Cardiac muscle cell (in vitro differentiated cells and primary cell): ENCODE measurements around the gene MACROD2. TPM values are rescaled to one million over a fixed set of nuclear protein-coding genes. Genes with fewer than 3 reads are reported as not detected.

ENCODE experiments used
- DNase-seq, 2 donors: peaks; one replicate each; pipeline versions ENCODE4 v3.0.0 to v3.0.0-alpha.2; 2010 to 2017; ENCODE audit warnings: low read depth in 1 of 2, low spot score in 1 of 2
- H3K27ac ChIP-seq: fragments of 200-600 bp; sonication (generic); 2 replicates; pipeline ENCODE4 v1.5.1; 2016
- H3K27me3 ChIP-seq: fragments of 200-600 bp; sonication (generic); 2 replicates; pipeline ENCODE4 v1.6.0; 2016; ENCODE audit warnings: control low read depth
- H3K36me3 ChIP-seq: fragments of 200-600 bp; sonication (generic); 2 replicates; pipeline ENCODE4 v1.5.1; 2016; ENCODE audit warnings: control low read depth
- H3K4me1 ChIP-seq: fragments of 200-600 bp; sonication (generic); 2 replicates; pipeline ENCODE4 v1.8.1; 2017; ENCODE audit warnings: low read depth, mild to moderate bottlenecking, mixed run types
- H3K4me3 ChIP-seq: fragments of 200-600 bp; sonication (generic); 2 replicates; pipeline ENCODE4 v1.5.1; 2016; ENCODE audit warnings: mild to moderate bottlenecking
- H3K9me3 ChIP-seq: fragments of 200-600 bp; sonication (generic); 2 replicates; pipeline ENCODE4 v1.5.1; 2017; ENCODE audit warnings: low read depth, mild to moderate bottlenecking, control low read depth
- polyA plus RNA-seq: library from polyadenylated mRNA; unstranded; fragments of >200 nt; fragmentation: Nextera tagmentation; extraction: Ambion mirVana; gene quantifications from 2 replicates; pipeline ENCODE4 v1.2.1, GENCODE V29; 2016
- total RNA-seq: library from RNA; depleted of rRNA; stranded (reverse); fragments of >200 nt; gene quantifications from 2 replicates; pipeline ENCODE4 v1.2.3, GENCODE V29; 2016
- TF ChIP-seq, protein P1 (sequence below): IDR thresholded peaks from 2 replicates; pipeline ENCODE4 v1.5.1; 2012; ENCODE audit warnings: low read depth, mild to moderate bottlenecking, low read length

Gene MACROD2
- total and polyA plus RNA-seq, 2 experiments from 2014 or later, result 9.3 to 14.4 TPM

DNA sequence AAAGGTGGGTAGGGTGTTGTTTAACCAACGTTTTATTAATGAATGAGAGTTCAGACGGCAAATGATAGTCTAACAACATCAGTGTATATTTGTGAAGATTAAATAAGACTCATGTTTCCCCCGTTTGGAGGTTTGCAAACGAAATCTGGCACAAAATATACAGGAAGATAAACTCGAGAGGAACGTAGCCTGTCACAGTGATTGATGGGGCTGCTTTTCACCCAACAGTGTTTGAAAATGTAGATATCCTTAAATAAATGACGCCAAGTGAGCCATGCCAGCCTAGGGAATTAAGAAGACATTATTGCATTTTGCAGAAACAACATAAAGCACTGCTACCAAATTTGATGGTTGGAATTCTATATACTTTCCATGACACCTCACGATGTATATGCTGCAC lies 1038.6 kb downstream of the MACROD2 start:
- Histone ChIP-seq H3K9me3 (no peaks in the 10 kb centered on the region), H3K27me3 (no peaks in the 10 kb centered on the region), H3K4me3 (no peak overlapping the region), H3K4me1 (peaks cover 3% of the 10 kb centered on the region), H3K36me3 (no peaks in the 10 kb centered on the region), H3K27ac (no peak overlapping the region)
- TF ChIP-seq, protein P1, sequence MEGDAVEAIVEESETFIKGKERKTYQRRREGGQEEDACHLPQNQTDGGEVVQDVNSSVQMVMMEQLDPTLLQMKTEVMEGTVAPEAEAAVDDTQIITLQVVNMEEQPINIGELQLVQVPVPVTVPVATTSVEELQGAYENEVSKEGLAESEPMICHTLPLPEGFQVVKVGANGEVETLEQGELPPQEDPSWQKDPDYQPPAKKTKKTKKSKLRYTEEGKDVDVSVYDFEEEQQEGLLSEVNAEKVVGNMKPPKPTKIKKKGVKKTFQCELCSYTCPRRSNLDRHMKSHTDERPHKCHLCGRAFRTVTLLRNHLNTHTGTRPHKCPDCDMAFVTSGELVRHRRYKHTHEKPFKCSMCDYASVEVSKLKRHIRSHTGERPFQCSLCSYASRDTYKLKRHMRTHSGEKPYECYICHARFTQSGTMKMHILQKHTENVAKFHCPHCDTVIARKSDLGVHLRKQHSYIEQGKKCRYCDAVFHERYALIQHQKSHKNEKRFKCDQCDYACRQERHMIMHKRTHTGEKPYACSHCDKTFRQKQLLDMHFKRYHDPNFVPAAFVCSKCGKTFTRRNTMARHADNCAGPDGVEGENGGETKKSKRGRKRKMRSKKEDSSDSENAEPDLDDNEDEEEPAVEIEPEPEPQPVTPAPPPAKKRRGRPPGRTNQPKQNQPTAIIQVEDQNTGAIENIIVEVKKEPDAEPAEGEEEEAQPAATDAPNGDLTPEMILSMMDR, result no peak
- DNase-seq, result no peak

GRCh38 chr20:15036948-15037347 lies 1041.6 kb downstream of the MACROD2 start:
- TF ChIP-seq, protein P1, result no peak
- Histone ChIP-seq H3K27me3 (no peaks in the 10 kb centered on the region), H3K4me1 (peaks cover 3% of the 10 kb centered on the region), H3K9me3 (no peaks in the 10 kb centered on the region), H3K27ac (no peak overlapping the region), H3K4me3 (no peak overlapping the region), H3K36me3 (no peaks in the 10 kb centered on the region)
- peak in 1 of 2 donors; percentile 30 for DNase-seq

GRCh38 chr20:15039088-15039752 lies 1043.9 kb downstream of the MACROD2 start:
- H3K27me3 ChIP-seq, result no peaks in the 10 kb centered on the region
- no peak for DNase-seq
- H3K9me3 ChIP-seq, result no peaks in the 10 kb centered on the region
- no peak overlapping the region for H3K27ac ChIP-seq
- H3K4me1 ChIP-seq, result no peaks in the 10 kb centered on the region
- no peaks in the 10 kb centered on the region for H3K36me3 ChIP-seq
- TF ChIP-seq, protein P1, result no peak
- no peak overlapping the region for H3K4me3 ChIP-seq

GRCh38 chr20:15042723-15043122 lies 1047.4 kb downstream of the MACROD2 start:
- Histone ChIP-seq H3K27ac (no peak overlapping the region), H3K9me3 (no peaks in the 10 kb centered on the region), H3K36me3 (no peaks in the 10 kb centered on the region), H3K4me3 (no peak overlapping the region), H3K27me3 (no peaks in the 10 kb centered on the region), H3K4me1 (no peaks in the 10 kb centered on the region)
- DNase-seq, result no peak
- TF ChIP-seq, protein P1, result no peak

DNA sequence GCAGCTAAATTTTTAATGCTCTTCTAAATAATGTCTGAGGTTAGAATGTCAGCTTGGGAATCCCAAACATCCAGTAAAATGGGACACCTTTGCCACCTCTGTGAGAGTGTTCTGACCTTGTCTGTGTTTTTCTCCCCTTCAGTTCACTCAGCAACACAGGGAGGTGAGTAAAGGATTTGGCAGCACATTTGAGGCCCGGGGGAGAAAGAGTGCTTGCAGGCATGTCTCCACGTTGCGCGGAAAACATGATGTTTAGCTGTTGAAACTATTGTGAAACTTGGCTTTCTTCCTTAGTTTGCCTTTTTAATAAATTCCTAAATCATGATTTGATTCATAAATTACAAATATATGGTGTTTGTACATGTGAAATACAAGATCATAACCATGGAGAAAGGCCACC lies 1049.9 kb downstream of the MACROD2 start:
- Histone ChIP-seq H3K27ac (no peak overlapping the region), H3K4me1 (no peaks in the 10 kb centered on the region), H3K36me3 (no peaks in the 10 kb centered on the region), H3K9me3 (no peaks in the 10 kb centered on the region), H3K4me3 (no peak overlapping the region), H3K27me3 (no peaks in the 10 kb centered on the region)
- DNase-seq, result peak in 1 of 2 donors; percentile 19
- TF ChIP-seq, protein P1, result no peak

GRCh38 chr20:15047042-15047441 lies 1051.7 kb downstream of the MACROD2 start:
- H3K27ac ChIP-seq, result no peak overlapping the region
- H3K36me3 ChIP-seq, result no peaks in the 10 kb centered on the region
- no peak for DNase-seq
- no peaks in the 10 kb centered on the region for H3K4me1 ChIP-seq
- H3K27me3 ChIP-seq, result no peaks in the 10 kb centered on the region
- H3K4me3 ChIP-seq, result no peak overlapping the region
- H3K9me3 ChIP-seq, result no peaks in the 10 kb centered on the region
- TF ChIP-seq, protein P1, result no peak
